Osteoblast (primary cell): ENCODE data around the gene ALX4. TPM values are rescaled to one million over a fixed set of nuclear protein-coding genes. Genes with fewer than 3 reads are reported as not detected.

Experiments
- DNase-seq: peaks from one replicate; pipeline ENCODE4 v3.0.0; 2011; ENCODE audit warnings: low spot score, mixed read lengths; ENCODE audit not compliant: insufficient read length; ENCODE audit errors: missing footprints
- H2AFZ ChIP-seq: 2 replicates; pipeline ENCODE4 v1.6.0; 2011; ENCODE audit warnings: mild to moderate bottlenecking, low read length
- H3K27ac ChIP-seq: 2 replicates; pipeline ENCODE4 v1.5.1; 2011; ENCODE audit warnings: mild to moderate bottlenecking, low read depth, low read length, moderate library complexity
- H3K27me3 ChIP-seq: 2 replicates; pipeline ENCODE4 v1.6.0; 2012; ENCODE audit warnings: mild to moderate bottlenecking, control low read depth, inconsistent platforms, low read length, moderate library complexity; ENCODE audit not compliant: insufficient read depth
- H3K36me3 ChIP-seq: 2 replicates; pipeline ENCODE4 v1.5.1; 2011; ENCODE audit warnings: mild to moderate bottlenecking, low read length, control low read depth, moderate library complexity; ENCODE audit not compliant: insufficient read depth
- H3K4me1 ChIP-seq: 2 replicates; pipeline ENCODE4 v1.5.1; 2011; ENCODE audit warnings: mild to moderate bottlenecking, low read length, control low read depth, moderate library complexity; ENCODE audit not compliant: insufficient read depth
- H3K4me2 ChIP-seq: 2 replicates; pipeline ENCODE4 v1.6.0; 2011; ENCODE audit warnings: mild to moderate bottlenecking, low read length; ENCODE audit not compliant: insufficient read depth
- H3K4me3 ChIP-seq: fragments of 200-600 bp; sonication (generic); 3 replicates; pipeline ENCODE4 v1.5.1; 2012; ENCODE audit warnings: mild to moderate bottlenecking, low read length, inconsistent platforms; ENCODE audit not compliant: insufficient read depth
- H3K79me2 ChIP-seq: 2 replicates; pipeline ENCODE4 v1.6.0; 2012; ENCODE audit warnings: mild to moderate bottlenecking, low read length, control low read depth, inconsistent platforms; ENCODE audit not compliant: insufficient read depth
- H3K9me3 ChIP-seq: 2 replicates; pipeline ENCODE4 v1.5.1; 2011; ENCODE audit warnings: low read depth, low read length, control low read depth
- H4K20me1 ChIP-seq: 2 replicates; pipeline ENCODE4 v1.6.0; 2012; ENCODE audit warnings: mild to moderate bottlenecking, low read length, control low read depth; ENCODE audit not compliant: insufficient read depth
- CTCF ChIP-seq: IDR thresholded peaks from 2 replicates; pipeline ENCODE4 v1.5.1; 2011; ENCODE audit warnings: mild to moderate bottlenecking, low read depth, low read length, moderate library complexity; ENCODE audit errors: extremely low read depth
- total RNA-seq: library from RNA; depleted of rRNA; stranded (reverse); fragments of >200 nt; gene quantifications from 2 replicates; pipeline ENCODE4 v1.2.3, GENCODE V29; 2012

ALX4 gene
- total RNA-seq, 1 donor = under 0.01 TPM

DNA sequence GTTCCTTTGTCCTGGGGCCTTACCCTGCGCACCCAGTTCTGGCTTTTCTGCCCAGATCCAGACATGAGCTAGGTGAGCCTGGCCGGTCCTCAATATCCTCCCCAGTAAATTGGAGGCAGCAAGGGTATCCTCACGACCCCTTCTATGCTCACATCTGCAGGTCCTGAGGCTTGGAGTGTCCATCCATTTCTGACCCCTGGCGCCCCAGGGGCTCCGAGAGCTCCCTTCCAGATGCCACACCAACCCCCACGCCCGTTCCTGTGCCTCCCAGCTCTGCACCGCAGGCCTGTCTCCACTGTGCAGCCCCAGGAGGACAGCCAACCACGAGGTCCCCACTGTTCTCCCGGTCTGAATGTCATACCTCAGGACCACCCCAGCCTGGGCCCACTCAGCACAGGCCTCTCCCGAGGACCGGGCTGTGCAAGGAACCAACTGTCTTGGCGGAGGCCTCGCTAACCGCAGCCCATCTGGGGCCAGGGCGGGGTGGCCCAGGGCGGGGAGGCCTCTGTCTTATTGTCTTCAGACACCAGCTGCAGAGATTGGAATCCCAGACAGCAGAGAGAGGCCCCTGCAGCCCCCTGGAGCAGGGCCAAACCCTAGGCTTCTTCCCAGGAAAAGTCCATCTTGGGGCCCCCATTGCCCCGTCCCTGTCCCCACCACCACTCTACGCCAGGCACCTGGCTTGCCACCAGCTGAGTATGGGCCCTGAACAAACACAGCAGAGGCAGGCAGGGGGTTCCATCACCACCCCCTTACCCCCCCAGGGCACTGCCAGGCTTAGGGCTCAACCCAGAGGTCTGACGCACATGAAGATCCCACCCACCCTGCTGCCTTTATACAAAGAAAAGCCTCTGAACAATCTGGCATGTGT, 39.3 kb downstream of the ALX4 start:
- no peak for DNase-seq
- no peak for TF ChIP-seq CTCF
- no peaks in the 10 kb centered on the region for H4K20me1 ChIP-seq
- peaks cover 13% of the 10 kb centered on the region for H3K4me1 ChIP-seq
- no peak overlapping the region for H3K4me3 ChIP-seq
- no peak overlapping the region for H3K27ac ChIP-seq
- no peaks in the 10 kb centered on the region for H3K79me2 ChIP-seq
- H3K36me3 ChIP-seq = no peaks in the 10 kb centered on the region
- H3K27me3 ChIP-seq = no peaks in the 10 kb centered on the region
- no peak overlapping the region for H3K4me2 ChIP-seq
- no peaks in the 10 kb centered on the region for H3K9me3 ChIP-seq
- no peak overlapping the region for H2AFZ ChIP-seq

GRCh38 chr11:44269369-44270351, 40.3 kb downstream of the ALX4 start:
- peak overlapping the region; percentile 75 for H3K4me2 ChIP-seq
- peak overlapping the region; percentile 61 for H3K4me3 ChIP-seq
- H3K36me3 ChIP-seq = no peaks in the 10 kb centered on the region
- peak overlapping the region; percentile 37 for H3K27ac ChIP-seq
- peaks cover 13% of the 10 kb centered on the region for H3K4me1 ChIP-seq
- no peaks in the 10 kb centered on the region for H3K79me2 ChIP-seq
- no peaks in the 10 kb centered on the region for H3K9me3 ChIP-seq
- peak overlapping the region; percentile 94 for H2AFZ ChIP-seq
- peak; percentile 97 for DNase-seq
- no peaks in the 10 kb centered on the region for H3K27me3 ChIP-seq
- no peaks in the 10 kb centered on the region for H4K20me1 ChIP-seq
- no peak for TF ChIP-seq CTCF

DNA sequence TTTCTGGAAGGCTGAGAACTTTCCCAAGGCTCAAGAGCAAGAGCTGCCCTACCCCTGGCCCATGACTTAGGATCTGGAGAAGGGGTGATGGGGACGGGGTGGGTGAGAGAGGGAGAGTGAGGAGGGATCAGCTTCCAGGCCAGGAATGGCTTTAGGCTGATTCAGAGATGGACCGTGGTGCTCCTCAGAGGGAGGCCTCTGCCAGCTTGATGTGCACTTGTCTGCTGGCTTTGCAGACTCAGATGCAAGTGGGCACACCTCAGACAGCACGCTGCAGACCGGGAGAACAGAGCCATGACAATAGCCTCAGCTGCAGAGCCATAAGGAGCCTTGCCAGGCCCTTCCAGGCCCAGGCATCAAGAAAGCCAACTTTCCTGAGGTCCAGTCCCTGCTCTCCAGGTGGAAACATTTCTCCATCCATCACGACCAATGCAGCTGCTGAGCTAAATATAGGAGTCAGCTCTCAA, 41.3 kb downstream of the ALX4 start:
- DNase-seq = no peak
- H3K27me3 ChIP-seq = no peaks in the 10 kb centered on the region
- H3K27ac ChIP-seq = no peak overlapping the region
- H3K4me3 ChIP-seq = no peak overlapping the region
- H3K36me3 ChIP-seq = no peaks in the 10 kb centered on the region
- peaks cover 13% of the 10 kb centered on the region for H3K4me1 ChIP-seq
- no peak for TF ChIP-seq CTCF
- no peak overlapping the region for H3K4me2 ChIP-seq
- no peak overlapping the region for H2AFZ ChIP-seq
- H3K79me2 ChIP-seq = no peaks in the 10 kb centered on the region
- no peaks in the 10 kb centered on the region for H3K9me3 ChIP-seq
- no peaks in the 10 kb centered on the region for H4K20me1 ChIP-seq
